Erythroblast (primary cell): ENCODE measurements around the gene SCO2.

Experiments
- GATA1 ChIP-seq: IDR thresholded peaks from 2 replicates; pipeline ENCODE4 v1.6.1; 2011; ENCODE audit warnings: low read depth, mild to moderate bottlenecking, control low read depth, low read length, moderate library complexity
- POLR2A ChIP-seq: IDR thresholded peaks from 2 replicates; pipeline ENCODE4 v1.6.1; 2011; ENCODE audit warnings: mild to moderate bottlenecking, low read length

GRCh38 chr22:50551160-50551752 lies 25.9 kb upstream of the SCO2 start:
- TF ChIP-seq POLR2A (no peak), GATA1 (no peak)
